WI38 (cell line): ENCODE measurements around the gene GZF1.

Source experiments
- H3K4me3 ChIP-seq: 2 replicates; pipeline ENCODE4 v1.5.1; 2011; ENCODE audit warnings: low read depth, mild to moderate bottlenecking, control low read depth, low read length
- CTCF ChIP-seq: IDR thresholded peaks from 2 replicates; pipeline ENCODE4 v1.5.1; 2012; ENCODE audit warnings: low read depth, mild to moderate bottlenecking, control low read depth, low read length

GZF1 gene

GRCh38 chr20:23381876-23382275 is 19.9 kb downstream of the GZF1 start:
- no peak for TF ChIP-seq CTCF

GRCh38 chr20:23386304-23387117 is 24.5 kb downstream of the GZF1 start:
- no peak overlapping the region for H3K4me3 ChIP-seq
- TF ChIP-seq CTCF = no peak

More at GRCh38 chr20:23381876-23382275, 19.9 kb downstream of the GZF1 start:
- H3K4me3 ChIP-seq = no peak overlapping the region

- H3K4me3 ChIP-seq = no peak overlapping the region
- TF ChIP-seq CTCF = no peak
Observed at GRCh38 chr20:23387118-23387443, 25.1 kb downstream of the GZF1 start.

- no peak for TF ChIP-seq CTCF
- no peak overlapping the region for H3K4me3 ChIP-seq
Observed at GRCh38 chr20:23390091-23390774, 28.3 kb downstream of the GZF1 start.

GRCh38 chr20:23391707-23392310 is 29.8 kb downstream of the GZF1 start:
- H3K4me3 ChIP-seq = no peak overlapping the region

GRCh38 chr20:23393996-23394775 is 32.2 kb downstream of the GZF1 start:
- H3K4me3 ChIP-seq = no peak overlapping the region
- TF ChIP-seq CTCF = no peak

More at GRCh38 chr20:23391707-23392310, 29.8 kb downstream of the GZF1 start:
- no peak for TF ChIP-seq CTCF
